Mesendoderm (in vitro differentiated cells): ENCODE data around the gene RSU1.

ENCODE experiments used
- DNase-seq: peaks from one replicate; pipeline ENCODE4 v3.0.0; 2013
- H2AK5ac ChIP-seq: 2 replicates; pipeline ENCODE4 v1.6.1; 2013; ENCODE audit warnings: low read length, inconsistent platforms
- H2BK120ac ChIP-seq: 2 replicates; pipeline ENCODE4 v1.6.1; 2013; ENCODE audit warnings: low read depth, mild to moderate bottlenecking, low read length, moderate library complexity, mixed read lengths
- H2BK15ac ChIP-seq: replicated peaks from 2 replicates; pipeline ENCODE4 v1.6.1; 2013; ENCODE audit warnings: low read depth, mild to moderate bottlenecking, moderate library complexity
- H2BK5ac ChIP-seq: 2 replicates; pipeline ENCODE4 v1.6.1; 2013; ENCODE audit warnings: low read length, inconsistent platforms
- H3K18ac ChIP-seq: 2 replicates; pipeline ENCODE4 v1.6.1; 2013; ENCODE audit warnings: mild to moderate bottlenecking, low read length, mixed read lengths
- H3K23ac ChIP-seq: one replicate; pipeline ENCODE4 v1.6.1; 2013; ENCODE audit warnings: low read length
- H3K27ac ChIP-seq: 2 replicates; pipeline ENCODE4 v1.5.1; 2013; ENCODE audit warnings: low read depth, mild to moderate bottlenecking, inconsistent platforms, low read length, moderate library complexity
- H3K27me3 ChIP-seq: 2 replicates; pipeline ENCODE4 v1.6.1; 2013; ENCODE audit warnings: low read length, control low read depth, mild to moderate bottlenecking, inconsistent platforms; ENCODE audit not compliant: insufficient read depth, poor library complexity
- H3K36me3 ChIP-seq: 2 replicates; pipeline ENCODE4 v1.6.1; 2013; ENCODE audit warnings: low read length, inconsistent platforms; ENCODE audit not compliant: control insufficient read depth, insufficient read depth
- H3K4ac ChIP-seq: one replicate; pipeline ENCODE4 v1.6.1; 2013; ENCODE audit warnings: low read depth, mild to moderate bottlenecking, low read length, moderate library complexity
- H3K4me1 ChIP-seq: 2 replicates; pipeline ENCODE4 v1.6.1; 2013; ENCODE audit warnings: low read depth, low read length, inconsistent platforms; ENCODE audit not compliant: control insufficient read depth
- H3K4me2 ChIP-seq: 2 replicates; pipeline ENCODE4 v1.6.1; 2013; ENCODE audit warnings: low read length
- H3K4me3 ChIP-seq: 2 replicates; pipeline ENCODE4 v1.5.1; 2013; ENCODE audit warnings: mild to moderate bottlenecking, low read length
- H3K56ac ChIP-seq: one replicate; pipeline ENCODE4 v1.6.1; 2013; ENCODE audit warnings: low read length
- H3K79me1 ChIP-seq: 2 replicates; pipeline ENCODE4 v1.6.1; 2013; ENCODE audit warnings: low read length, inconsistent platforms
- H3K79me2 ChIP-seq: 2 replicates; pipeline ENCODE4 v1.6.1; 2013; ENCODE audit warnings: mild to moderate bottlenecking, low read length; ENCODE audit not compliant: control insufficient read depth, insufficient read depth
- H3K9ac ChIP-seq: 2 replicates; pipeline ENCODE4 v1.6.1; 2013; ENCODE audit warnings: low read length, inconsistent platforms
- H4K5ac ChIP-seq: one replicate; pipeline ENCODE4 v1.6.1; 2013; ENCODE audit warnings: low read length
- H4K8ac ChIP-seq: one replicate; pipeline ENCODE4 v1.6.1; 2013; ENCODE audit warnings: low read depth, mild to moderate bottlenecking, control low read depth, low read length, moderate library complexity
- WGBS: extraction: QIAGEN DNeasy Blood & Tissue Kit; methylation state at CpG from one replicate; pipeline ENCODE4 v1.1.7; 2013; ENCODE audit warnings: low lambda C conversion rate, missing lambda C conversion rate; ENCODE audit not compliant: insufficient coverage; ENCODE audit errors: extremely low coverage; 5-methylcytosine and 5-hydroxymethylcytosine counted together

Gene RSU1

DNA sequence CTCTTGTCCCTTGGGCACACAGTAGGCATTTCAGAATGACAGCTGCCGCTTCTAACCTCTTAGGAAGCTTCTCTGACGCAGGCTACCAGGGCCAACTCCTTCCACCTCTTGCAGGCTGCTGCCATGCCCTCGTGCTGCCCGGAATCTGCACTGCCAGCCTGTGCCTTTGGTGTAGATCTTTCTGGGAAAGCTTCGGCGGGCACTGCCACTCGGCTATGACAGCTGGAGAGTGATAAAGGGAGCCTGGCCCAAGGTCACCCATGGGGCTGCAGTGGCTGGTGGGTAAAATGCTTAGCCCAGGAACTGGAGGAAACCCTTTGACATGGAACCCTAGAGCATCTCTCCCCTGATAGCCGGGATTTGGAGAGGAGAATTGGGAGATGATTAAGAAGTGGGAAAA, 217.6 kb downstream of the RSU1 start:
- no peak overlapping the region for H4K8ac ChIP-seq
- H2AK5ac ChIP-seq = no peak overlapping the region
- H3K4me2 ChIP-seq = no peak overlapping the region
- H3K18ac ChIP-seq = no peak overlapping the region
- H3K56ac ChIP-seq = no peak overlapping the region
- no peak overlapping the region for H3K4ac ChIP-seq
- no peak overlapping the region for H2BK15ac ChIP-seq
- H2BK5ac ChIP-seq = no peak overlapping the region
- no CpG with 5 or more reads among the region's 8 CpGs for WGBS
- H3K79me1 ChIP-seq = no peaks in the 10 kb centered on the region
- no peak overlapping the region for H3K4me3 ChIP-seq
- no peaks in the 10 kb centered on the region for H3K36me3 ChIP-seq
- no peak overlapping the region for H3K27ac ChIP-seq
- no peaks in the 10 kb centered on the region for H3K27me3 ChIP-seq
- no peak for DNase-seq
- H3K9ac ChIP-seq = no peak overlapping the region
- H3K4me1 ChIP-seq = no peaks in the 10 kb centered on the region
- no peak overlapping the region for H2BK120ac ChIP-seq
- H3K23ac ChIP-seq = no peak overlapping the region
- no peak overlapping the region for H4K5ac ChIP-seq
- H3K79me2 ChIP-seq = no peaks in the 10 kb centered on the region

DNA sequence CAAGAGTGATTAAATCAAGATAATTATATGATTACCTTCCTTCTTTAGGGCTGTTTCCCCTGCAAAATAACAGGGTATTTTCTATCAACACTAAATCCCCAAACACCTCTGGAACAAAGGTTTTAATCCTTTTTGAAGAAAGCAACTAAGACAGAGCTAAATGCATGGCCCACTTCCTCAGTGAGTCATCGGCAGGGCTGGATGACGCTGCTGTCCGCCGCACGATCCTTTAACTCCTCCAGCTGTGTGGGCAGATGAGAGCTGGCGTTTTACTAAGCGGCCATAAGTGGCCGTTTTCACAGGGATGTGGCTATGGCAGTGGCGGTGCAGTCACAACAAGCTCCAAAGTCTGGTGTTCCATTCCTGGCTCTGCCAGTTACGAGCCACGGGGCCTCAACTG, 219.6 kb downstream of the RSU1 start:
- no peaks in the 10 kb centered on the region for H3K4me1 ChIP-seq
- no peak overlapping the region for H3K23ac ChIP-seq
- H4K8ac ChIP-seq = no peak overlapping the region
- no peak overlapping the region for H3K18ac ChIP-seq
- no peak overlapping the region for H2BK5ac ChIP-seq
- H3K27ac ChIP-seq = no peak overlapping the region
- no peak overlapping the region for H2BK15ac ChIP-seq
- no CpG with 5 or more reads among the region's 11 CpGs for WGBS
- H3K9ac ChIP-seq = no peak overlapping the region
- no peaks in the 10 kb centered on the region for H3K36me3 ChIP-seq
- DNase-seq = no peak
- no peak overlapping the region for H2BK120ac ChIP-seq
- no peak overlapping the region for H4K5ac ChIP-seq
- H2AK5ac ChIP-seq = no peak overlapping the region
- H3K27me3 ChIP-seq = no peaks in the 10 kb centered on the region
- no peaks in the 10 kb centered on the region for H3K79me1 ChIP-seq
- H3K4ac ChIP-seq = no peak overlapping the region
- H3K4me3 ChIP-seq = no peak overlapping the region
- no peaks in the 10 kb centered on the region for H3K79me2 ChIP-seq
- no peak overlapping the region for H3K56ac ChIP-seq
- H3K4me2 ChIP-seq = no peak overlapping the region

DNA sequence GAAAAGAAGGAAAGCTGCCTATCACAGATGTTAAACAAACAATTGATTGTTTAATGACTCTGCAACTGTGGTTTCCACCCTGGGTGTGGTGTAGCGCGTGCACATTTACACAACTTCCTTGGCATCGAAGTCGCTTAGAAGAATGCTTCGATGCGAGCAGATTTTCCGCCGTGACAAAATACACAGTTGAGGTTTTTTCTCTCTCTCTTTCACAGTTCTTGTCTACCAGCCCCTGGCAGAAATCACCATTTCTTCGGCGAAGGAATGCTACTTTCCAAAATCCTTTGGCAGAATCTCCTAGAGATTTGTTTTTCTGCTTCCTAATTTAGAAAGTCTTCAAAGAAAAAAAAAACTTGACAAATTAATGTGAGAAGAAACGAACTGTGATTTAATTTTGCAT, 224.8 kb downstream of the RSU1 start:
- Histone ChIP-seq H2BK15ac (no peak overlapping the region), H3K79me1 (no peaks in the 10 kb centered on the region), H2AK5ac (no peak overlapping the region), H3K56ac (no peak overlapping the region), H3K4me1 (no peaks in the 10 kb centered on the region), H3K9ac (no peak overlapping the region), H3K4me3 (no peak overlapping the region), H4K8ac (no peak overlapping the region), H4K5ac (no peak overlapping the region), H2BK120ac (no peak overlapping the region), H3K4me2 (no peak overlapping the region), H2BK5ac (no peak overlapping the region), H3K27me3 (no peaks in the 10 kb centered on the region), H3K4ac (no peak overlapping the region), H3K18ac (no peak overlapping the region), H3K23ac (no peak overlapping the region), H3K27ac (no peak overlapping the region), H3K79me2 (no peaks in the 10 kb centered on the region), H3K36me3 (no peaks in the 10 kb centered on the region)
- WGBS = no CpG with 5 or more reads among the region's 11 CpGs
- DNase-seq = no peak

DNA sequence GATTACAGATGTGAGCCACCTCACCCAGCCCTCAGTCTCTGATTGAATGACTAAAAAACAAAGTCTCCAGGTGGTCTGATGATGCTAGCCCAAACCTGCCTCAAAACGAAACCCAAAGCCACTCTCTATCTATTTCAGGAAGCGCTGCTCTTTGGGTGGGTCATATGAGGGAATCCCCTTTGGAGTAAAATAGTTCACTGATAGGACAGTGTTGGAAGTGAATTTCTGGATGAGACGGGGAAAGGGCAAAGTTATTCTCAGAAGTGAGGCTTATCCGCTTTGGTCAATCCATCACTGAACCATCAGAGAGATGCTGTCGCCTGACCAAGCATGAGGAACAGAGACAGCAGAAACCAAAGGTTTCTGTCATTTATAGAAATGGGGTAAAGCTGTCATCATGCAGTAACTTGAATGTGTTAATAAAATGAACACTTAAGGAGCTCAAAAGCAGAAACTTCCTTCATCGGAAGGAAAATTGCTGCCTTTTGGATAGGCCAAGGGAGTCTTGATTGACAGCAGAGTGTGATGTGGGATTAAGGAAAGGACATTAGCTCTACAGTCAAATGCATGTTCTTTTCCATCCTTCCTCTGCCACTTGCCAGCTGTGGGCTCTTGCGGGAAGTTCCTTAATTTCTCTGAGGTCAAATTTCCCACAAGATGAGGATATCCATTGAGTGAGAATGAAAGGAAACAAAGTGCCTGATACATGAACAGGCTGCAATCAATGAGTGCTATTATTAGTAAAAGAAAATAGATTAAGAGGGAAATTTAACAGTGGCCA, 230.7 kb downstream of the RSU1 start:
- Histone ChIP-seq H2AK5ac (no peak overlapping the region), H3K27ac (no peak overlapping the region), H3K79me1 (no peaks in the 10 kb centered on the region), H3K4me3 (no peak overlapping the region), H3K56ac (no peak overlapping the region), H3K23ac (no peak overlapping the region), H3K4ac (no peak overlapping the region), H3K4me1 (no peaks in the 10 kb centered on the region), H3K79me2 (no peaks in the 10 kb centered on the region), H3K4me2 (no peak overlapping the region), H4K5ac (no peak overlapping the region), H2BK5ac (no peak overlapping the region), H3K36me3 (no peaks in the 10 kb centered on the region), H3K18ac (no peak overlapping the region), H2BK120ac (no peak overlapping the region), H4K8ac (no peak overlapping the region), H2BK15ac (no peak overlapping the region), H3K9ac (no peak overlapping the region), H3K27me3 (no peaks in the 10 kb centered on the region)
- no peak for DNase-seq
- WGBS = no CpG with 5 or more reads among the region's 7 CpGs

DNA sequence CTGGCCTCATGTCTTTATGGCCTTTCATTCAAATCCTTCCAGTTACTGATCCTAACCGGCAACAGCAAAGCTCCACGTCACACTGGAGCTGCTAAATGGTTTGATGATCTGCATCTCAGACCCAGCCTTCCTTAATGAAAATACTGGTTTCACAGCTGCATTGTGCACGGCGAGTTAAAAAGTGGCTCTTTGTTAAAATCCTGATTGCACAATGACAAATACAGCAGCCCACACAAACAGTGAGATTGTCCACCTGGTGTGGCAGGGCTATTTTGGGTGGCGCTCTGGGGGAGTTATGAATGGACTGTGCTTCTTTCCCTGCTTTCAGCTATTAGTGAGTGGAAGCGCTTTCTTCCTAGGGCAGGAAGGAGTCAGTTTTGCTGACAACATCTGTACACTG, 232.1 kb downstream of the RSU1 start:
- Histone ChIP-seq H3K36me3 (no peaks in the 10 kb centered on the region), H3K4me3 (no peak overlapping the region), H4K8ac (no peak overlapping the region), H3K27me3 (no peaks in the 10 kb centered on the region), H2BK15ac (no peak overlapping the region), H3K4me2 (no peak overlapping the region), H3K23ac (no peak overlapping the region), H3K79me1 (no peaks in the 10 kb centered on the region), H3K4me1 (no peaks in the 10 kb centered on the region), H2AK5ac (no peak overlapping the region), H3K4ac (no peak overlapping the region), H3K27ac (no peak overlapping the region), H3K18ac (no peak overlapping the region), H3K56ac (no peak overlapping the region), H3K79me2 (no peaks in the 10 kb centered on the region), H2BK5ac (no peak overlapping the region), H2BK120ac (no peak overlapping the region), H4K5ac (no peak overlapping the region), H3K9ac (no peak overlapping the region)
- whole genome bisulfite sequencing = no CpG with 5 or more reads among the region's 6 CpGs
- no peak for DNase-seq

DNA sequence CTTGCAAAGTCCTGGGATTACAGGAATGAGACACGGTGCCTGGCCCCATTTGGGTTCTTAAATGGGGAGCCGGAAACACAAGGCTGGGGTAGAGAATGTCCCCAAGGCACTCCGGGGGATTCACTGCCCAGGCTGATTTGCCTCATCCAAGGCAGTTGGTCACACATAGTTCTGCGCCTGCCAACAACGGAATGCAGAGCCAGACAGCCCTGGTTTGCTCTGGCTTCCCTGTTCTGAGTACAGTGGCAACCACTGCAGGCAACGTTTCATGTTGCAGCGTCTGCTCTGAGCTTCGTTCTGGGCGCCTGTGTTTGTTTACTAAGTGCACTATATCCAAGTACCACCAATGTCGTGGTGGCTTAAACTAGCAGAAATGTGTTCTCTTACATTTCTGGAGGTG, 233.8 kb downstream of the RSU1 start:
- H2BK5ac ChIP-seq = no peak overlapping the region
- H3K18ac ChIP-seq = no peak overlapping the region
- H3K4me2 ChIP-seq = no peak overlapping the region
- H4K5ac ChIP-seq = no peak overlapping the region
- H2BK15ac ChIP-seq = no peak overlapping the region
- no peak for DNase-seq
- no peak overlapping the region for H3K56ac ChIP-seq
- no peak overlapping the region for H4K8ac ChIP-seq
- no peaks in the 10 kb centered on the region for H3K4me1 ChIP-seq
- whole genome bisulfite sequencing = no CpG with 5 or more reads among the region's 10 CpGs
- H3K9ac ChIP-seq = no peak overlapping the region
- no peak overlapping the region for H3K4ac ChIP-seq
- no peaks in the 10 kb centered on the region for H3K36me3 ChIP-seq
- no peaks in the 10 kb centered on the region for H3K27me3 ChIP-seq
- H3K79me2 ChIP-seq = no peaks in the 10 kb centered on the region
- H2BK120ac ChIP-seq = no peak overlapping the region
- no peaks in the 10 kb centered on the region for H3K79me1 ChIP-seq
- H3K27ac ChIP-seq = no peak overlapping the region
- no peak overlapping the region for H2AK5ac ChIP-seq
- no peak overlapping the region for H3K4me3 ChIP-seq
- no peak overlapping the region for H3K23ac ChIP-seq
